GM18861 (cell line): Measurements from ENCODE around the gene TRIM62.
"Not testable (repeated sequence)": the region's sequence is repeated elsewhere in the genome, so short reads cannot be mapped to it uniquely, and the experiment has no call there.

ENCODE experiments used
- ATAC-seq: cut with Tn5 transposase; IDR thresholded peaks from one replicate; pipeline ENCODE4 v1.9.1; 2021; ENCODE audit not compliant: unreplicated experiment

Gene TRIM62

GRCh38 chr1:33140153-33141149 lies 41.4 kb downstream of the TRIM62 start:
- ATAC-seq = no peak

GRCh38 chr1:33137800-33138199 lies 44.0 kb downstream of the TRIM62 start:
- ATAC-seq = no peak

GRCh38 chr1:33136041-33136440 lies 45.8 kb downstream of the TRIM62 start:
- not testable (repeated sequence) for ATAC-seq

GRCh38 chr1:33133478-33134105 lies 48.3 kb downstream of the TRIM62 start:
- ATAC-seq = no peak

GRCh38 chr1:33132549-33132948 lies 49.3 kb downstream of the TRIM62 start:
- ATAC-seq = no peak

GRCh38 chr1:33131191-33131590 lies 50.7 kb downstream of the TRIM62 start:
- no peak for ATAC-seq

GRCh38 chr1:33130297-33130696 lies 51.5 kb downstream of the TRIM62 start:
- no peak for ATAC-seq

- ATAC-seq = no peak
These were observed 53.1 kb downstream of the TRIM62 start for GRCh38 chr1:33128781-33129180.

GRCh38 chr1:33127001-33127823 lies 54.6 kb downstream of the TRIM62 start:
- peak; percentile 85 for ATAC-seq

GRCh38 chr1:33126411-33127000 lies 55.3 kb downstream of the TRIM62 start:
- no peak for ATAC-seq

- not testable (repeated sequence) for ATAC-seq
These were observed 57.2 kb downstream of the TRIM62 start for GRCh38 chr1:33124647-33125046.

- no peak for ATAC-seq
These were observed 58.6 kb downstream of the TRIM62 start for GRCh38 chr1:33123266-33123665.

- ATAC-seq = no peak
These were observed 59.2 kb downstream of the TRIM62 start for GRCh38 chr1:33122483-33123178.

- no peak for ATAC-seq
These were observed 60.1 kb downstream of the TRIM62 start for GRCh38 chr1:33121728-33122127.

GRCh38 chr1:33120436-33121231 lies 61.2 kb downstream of the TRIM62 start:
- no peak for ATAC-seq

- no peak for ATAC-seq
These were observed 62.2 kb downstream of the TRIM62 start for GRCh38 chr1:33119532-33120217.

GRCh38 chr1:33119050-33119449 lies 62.8 kb downstream of the TRIM62 start:
- no peak for ATAC-seq

GRCh38 chr1:33118274-33118673 lies 63.6 kb downstream of the TRIM62 start:
- no peak for ATAC-seq
